ENCODE data around the gene STK10.

STK10 gene

DNA sequence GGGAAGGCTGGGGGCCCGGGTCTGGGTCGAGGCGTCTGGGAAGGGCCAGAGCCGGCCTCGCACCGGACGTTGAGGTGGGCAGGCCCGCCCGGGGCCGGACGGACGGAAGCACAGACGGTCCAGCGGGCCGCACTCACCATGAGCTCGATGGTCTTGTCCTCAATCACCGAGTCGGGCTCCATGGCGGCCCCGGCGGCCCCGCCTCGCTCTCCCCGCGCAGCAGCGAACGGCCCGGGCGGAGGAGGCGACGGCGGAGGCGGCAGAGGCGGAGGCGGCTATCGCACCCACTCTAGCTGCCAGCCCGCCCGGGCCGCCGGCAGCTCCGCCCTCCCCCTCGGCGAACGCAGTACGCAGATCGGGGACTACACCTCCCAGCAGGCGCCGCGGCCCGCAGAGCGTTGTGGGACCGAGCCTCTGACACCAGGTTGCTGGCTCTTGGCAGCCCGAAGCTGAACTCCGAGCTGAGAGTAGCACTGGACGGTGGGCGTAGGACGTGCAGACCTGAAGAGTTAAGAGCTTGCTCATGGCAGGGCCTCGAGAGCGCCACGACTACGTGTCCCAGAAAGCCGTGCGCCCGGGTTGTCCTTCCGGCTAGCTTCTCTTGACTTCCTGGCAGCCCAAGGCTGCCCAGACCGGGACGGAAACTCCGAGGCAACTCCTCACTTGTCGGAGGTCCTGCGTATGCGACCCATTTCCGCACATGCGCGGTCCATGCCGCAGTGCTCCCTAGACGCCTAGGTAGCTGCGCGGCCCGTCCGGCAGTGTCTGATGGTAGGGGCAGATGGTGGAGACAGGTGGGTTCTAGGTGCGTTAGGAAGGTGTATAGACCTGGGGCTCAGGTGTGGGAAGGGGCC lies 181.5 kb downstream of the STK10 start, which contains the start of gene FBXW11:
Gene FBXW11 (minus strand): TSS at position 318 of the 854 bp plus-strand sequence. CDS start 136 bp downstream, at position 182.
- peak; percentile 97 for DNase-seq

DNA sequence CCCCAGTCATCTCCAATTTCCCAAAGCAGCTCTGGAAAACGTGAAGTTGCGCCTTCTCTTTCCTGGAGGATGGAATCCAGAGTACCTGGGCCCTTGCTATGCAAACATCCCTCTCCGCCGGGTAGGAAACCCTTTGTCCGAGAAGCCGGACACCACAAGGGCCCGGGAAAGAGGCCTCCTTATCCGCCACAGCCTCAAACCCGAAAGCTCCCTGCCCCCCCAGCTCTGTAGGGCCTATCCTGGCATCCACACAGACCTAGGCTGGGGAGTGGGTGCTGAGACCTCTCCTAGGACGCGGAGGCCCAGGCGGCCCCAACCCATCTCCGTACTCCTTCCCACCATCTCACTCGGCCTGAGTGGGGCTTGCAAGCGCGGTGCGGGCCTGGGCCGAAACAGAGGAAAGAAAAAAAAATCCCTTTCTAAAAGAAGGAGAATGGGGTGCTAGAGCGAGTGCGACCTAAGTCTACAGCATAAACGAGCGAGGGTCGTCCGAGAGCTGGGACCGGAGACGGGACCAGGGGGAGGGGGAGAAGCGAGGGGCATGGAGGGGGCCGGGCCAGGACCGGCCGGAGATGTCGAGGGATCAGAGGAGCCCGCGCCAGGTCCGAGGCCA lies 182.2 kb downstream of the STK10 start:
- no peak for DNase-seq

GRCh38 chr5:172004824-172005237 lies 183.2 kb downstream of the STK10 start:
- DNase-seq: no peak

- DNase-seq: no peak
Observed at GRCh38 chr5:172003746-172004145, 184.3 kb downstream of the STK10 start.

DNA sequence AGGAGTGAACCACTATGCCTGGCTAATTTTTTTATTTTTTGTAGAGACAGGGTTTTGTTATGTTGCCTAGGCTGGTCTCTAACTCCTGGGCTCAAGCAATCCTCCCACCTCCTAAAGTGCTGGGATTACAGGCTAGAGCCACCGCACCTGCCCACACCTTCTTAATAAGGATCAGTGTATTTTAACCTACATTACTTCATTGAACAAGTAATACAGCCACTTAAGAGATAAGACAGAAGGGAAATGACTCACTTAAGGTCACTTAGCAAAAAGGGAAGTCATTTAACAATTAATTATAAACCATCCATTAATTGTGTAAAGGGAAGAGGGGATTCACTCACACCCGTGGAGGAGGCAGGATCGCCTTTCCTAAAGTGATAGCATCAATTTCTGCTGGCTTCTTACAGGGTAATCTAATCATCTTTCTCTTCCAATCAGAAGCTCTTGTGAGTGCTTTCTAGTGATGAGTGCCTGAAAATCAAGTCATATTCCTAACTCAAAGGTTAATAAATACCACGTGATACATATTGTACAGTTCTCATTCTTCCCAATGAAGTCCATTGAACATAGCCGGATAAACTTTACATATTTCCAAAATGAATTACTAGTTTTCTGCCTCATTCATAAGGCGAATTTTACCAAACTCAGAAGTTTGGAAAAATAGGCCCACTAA lies 185.0 kb downstream of the STK10 start:
- no peak for DNase-seq

- no peak for DNase-seq
Observed at GRCh38 chr5:172002310-172002709, 185.7 kb downstream of the STK10 start.

- DNase-seq: no peak
Observed at GRCh38 chr5:171999877-172000276, 188.1 kb downstream of the STK10 start.

DNA sequence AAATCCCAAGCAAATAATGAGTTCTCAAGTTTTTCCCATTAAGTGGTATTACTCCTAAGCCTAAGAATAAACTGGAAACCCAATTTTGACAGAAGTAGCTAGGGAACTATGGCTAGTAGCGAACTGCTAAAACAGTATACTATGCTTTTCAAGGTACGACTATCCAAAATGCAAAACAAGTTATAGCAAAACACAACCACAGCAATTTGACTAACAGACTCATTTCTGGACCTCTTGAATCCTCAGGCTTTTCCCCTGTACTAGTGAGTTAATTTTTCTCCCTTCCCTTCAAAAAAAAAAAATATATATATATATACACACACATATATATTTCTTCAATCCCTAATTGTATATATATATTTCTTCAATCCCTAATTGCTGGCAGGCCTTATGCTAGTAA lies 188.9 kb downstream of the STK10 start:
- no peak for DNase-seq

DNA sequence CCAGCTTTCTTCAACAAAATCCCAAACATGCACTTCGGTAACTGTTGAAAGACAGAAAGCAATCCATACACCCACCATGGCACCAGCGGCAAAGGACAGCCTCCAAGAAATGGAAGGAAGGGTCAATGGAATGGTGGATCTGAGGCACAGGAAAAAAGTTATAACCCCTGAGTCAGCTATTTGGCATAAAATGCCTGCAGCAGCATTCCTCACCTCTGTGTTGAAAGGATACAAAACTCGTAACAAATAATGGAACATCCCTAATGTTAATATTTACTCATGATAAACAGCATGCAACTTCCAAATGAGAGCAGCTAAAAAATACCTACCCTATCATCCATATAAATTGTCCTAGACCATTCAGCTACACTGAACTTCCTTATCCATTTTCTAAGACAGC lies 191.0 kb downstream of the STK10 start:
- DNase-seq: no peak

DNA sequence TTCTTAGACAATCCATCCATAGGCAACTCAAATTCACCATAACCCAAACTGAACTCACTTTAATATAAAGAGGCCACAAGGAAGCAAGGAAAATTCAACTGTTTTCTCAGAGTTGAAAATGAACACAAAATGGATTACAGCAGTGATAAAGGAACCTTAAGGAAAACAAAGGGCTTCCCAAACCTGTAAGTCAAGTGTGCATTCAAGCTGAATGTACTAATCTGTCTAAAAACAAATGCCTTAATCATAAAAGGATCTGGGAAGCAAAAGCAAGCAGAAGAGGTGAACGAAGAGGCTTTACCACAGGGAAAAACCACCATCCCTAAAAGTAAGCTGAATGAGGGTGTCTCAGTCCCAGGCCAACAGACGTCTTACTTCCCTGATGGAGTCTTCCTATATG lies 195.2 kb downstream of the STK10 start:
- DNase-seq: no peak

DNA sequence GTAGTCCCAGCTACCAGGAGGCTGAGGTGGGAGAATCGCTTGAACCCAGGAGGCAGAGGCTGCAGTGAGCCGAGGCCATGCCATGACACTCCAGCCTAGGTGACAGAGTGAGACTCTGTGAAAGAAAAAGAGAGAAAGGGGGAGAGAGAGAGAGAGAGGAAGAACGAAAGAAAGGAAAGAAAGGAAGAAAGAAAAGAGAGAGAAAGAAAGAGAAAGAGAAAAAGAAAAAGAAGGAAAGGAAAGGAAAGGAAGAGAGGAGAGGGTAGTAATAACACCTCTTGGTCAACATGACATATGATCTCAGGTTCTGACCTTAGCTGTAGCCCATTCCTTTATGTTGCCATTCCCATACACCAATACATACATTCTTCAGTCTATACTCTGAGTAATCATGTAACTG lies 195.7 kb downstream of the STK10 start:
- DNase-seq: no peak
